ENCODE measurements around the gene PLXNA2. TPM values are rescaled to one million over a fixed set of nuclear protein-coding genes. Genes with fewer than 3 reads are reported as not detected.

Gene PLXNA2
- total and polyA plus RNA-seq, 7 donors: 4.4 to 33.6 (median 20.8) TPM

DNA sequence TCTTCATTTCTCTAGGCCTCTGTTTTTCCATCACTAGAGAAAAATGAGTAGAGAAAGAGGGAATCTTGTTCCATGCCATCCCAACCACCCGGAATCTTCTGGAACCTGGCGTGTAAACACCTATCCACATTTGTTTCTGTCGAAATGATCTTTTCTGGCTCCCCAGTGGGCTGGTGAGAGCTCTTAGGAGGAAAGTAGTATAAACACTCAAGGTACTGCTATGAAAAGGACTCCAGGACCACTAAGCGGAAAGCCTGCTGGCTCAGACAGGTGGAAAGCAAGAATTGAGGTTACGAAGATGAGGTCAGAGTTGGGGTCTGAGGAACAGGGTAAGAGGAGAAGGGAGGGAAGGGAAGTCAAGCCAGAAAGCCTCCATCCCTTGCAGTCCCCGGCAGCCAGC, 90.8 kb downstream of the PLXNA2 start:
- intact Hi-C loops (cut with DNase I): loop anchor here in 1 of 2 donors (5.0 kb wide), 1 partner anchor 69 kb away; no protein-coding TSS in a partner anchor
- ATAC-seq (no peak), DNase-seq (no peak)
- Histone ChIP-seq H3K9me3 (no peaks in the 10 kb centered on the region), H3K4me3 (no peak overlapping the region), H3K27me3 (ENCODE audit: insufficient read depth in 3 of 3, low read length in 2 of 3) (no peaks in the 10 kb centered on the region), H3K36me3 (ENCODE audit: insufficient read depth in 1 of 2, low read depth in 1 of 2) (no peaks in the 10 kb centered on the region), H3K27ac (peak overlapping the region; percentile 16), H3K4me1 (peaks cover 89% of the 10 kb centered on the region)
- WGBS, 3 donors: 91 to 98% (median 95%) methylated on average over 6 of the region's 6 CpGs
- TF ChIP-seq, protein P1, sequence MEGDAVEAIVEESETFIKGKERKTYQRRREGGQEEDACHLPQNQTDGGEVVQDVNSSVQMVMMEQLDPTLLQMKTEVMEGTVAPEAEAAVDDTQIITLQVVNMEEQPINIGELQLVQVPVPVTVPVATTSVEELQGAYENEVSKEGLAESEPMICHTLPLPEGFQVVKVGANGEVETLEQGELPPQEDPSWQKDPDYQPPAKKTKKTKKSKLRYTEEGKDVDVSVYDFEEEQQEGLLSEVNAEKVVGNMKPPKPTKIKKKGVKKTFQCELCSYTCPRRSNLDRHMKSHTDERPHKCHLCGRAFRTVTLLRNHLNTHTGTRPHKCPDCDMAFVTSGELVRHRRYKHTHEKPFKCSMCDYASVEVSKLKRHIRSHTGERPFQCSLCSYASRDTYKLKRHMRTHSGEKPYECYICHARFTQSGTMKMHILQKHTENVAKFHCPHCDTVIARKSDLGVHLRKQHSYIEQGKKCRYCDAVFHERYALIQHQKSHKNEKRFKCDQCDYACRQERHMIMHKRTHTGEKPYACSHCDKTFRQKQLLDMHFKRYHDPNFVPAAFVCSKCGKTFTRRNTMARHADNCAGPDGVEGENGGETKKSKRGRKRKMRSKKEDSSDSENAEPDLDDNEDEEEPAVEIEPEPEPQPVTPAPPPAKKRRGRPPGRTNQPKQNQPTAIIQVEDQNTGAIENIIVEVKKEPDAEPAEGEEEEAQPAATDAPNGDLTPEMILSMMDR (IDR thresholded peaks at IDR 0.05): no peak

DNA sequence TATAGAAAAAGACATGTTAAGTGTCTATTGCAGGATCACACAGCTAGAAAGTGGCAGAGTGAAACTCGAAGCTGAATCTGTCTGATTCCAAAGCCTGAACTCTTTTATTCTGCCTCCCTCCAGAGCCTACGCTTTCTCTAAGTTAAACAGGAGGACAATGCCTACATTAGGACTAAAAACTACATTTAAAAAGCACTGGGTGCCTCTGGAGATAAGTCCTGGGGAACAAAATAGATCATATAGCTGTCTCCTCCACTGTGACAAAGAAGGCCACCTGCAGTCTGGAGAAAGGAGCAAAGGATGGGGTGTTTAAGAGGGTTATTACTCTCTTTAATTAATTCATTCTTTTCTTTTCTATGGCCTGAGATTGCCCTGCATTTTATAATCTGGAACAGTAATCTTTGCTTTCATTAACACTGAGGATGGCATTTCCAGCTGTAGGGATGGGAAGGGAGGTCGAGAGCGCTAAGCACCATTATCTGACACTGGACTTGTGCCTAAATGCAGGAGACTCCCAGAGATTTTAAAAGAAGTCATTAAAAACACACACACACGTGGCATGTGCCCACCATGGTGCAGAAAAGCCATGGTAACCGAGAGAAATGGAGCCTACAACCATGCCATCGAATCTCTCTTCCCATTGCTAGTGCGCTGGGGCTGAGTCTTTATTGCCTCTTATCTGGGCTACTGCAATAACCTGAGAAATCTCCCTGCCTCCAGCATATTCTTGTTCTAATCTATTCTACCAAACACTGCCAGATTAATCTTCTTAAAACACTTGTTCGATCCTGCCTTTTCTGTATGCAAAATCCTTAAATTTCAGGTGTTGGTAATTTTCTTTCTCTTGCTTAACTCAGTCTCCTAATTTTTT, 92.2 kb downstream of the PLXNA2 start:
- Histone ChIP-seq H3K27me3 (ENCODE audit: insufficient read depth in 3 of 3, low read length in 2 of 3) (no peaks in the 10 kb centered on the region), H3K4me1 (peaks cover 83% of the 10 kb centered on the region), H3K36me3 (ENCODE audit: insufficient read depth in 1 of 2, low read depth in 1 of 2) (no peaks in the 10 kb centered on the region), H3K9me3 (no peaks in the 10 kb centered on the region), H3K4me3 (no peak overlapping the region), H3K27ac (no peak overlapping the region)
- WGBS, 3 donors: 69 to 77% (median 75%) methylated on average over 9 of the region's 9 CpGs
- DNase-seq: no peak
- no peak for ATAC-seq
- intact Hi-C loops (cut with DNase I): loop anchor here in 1 of 2 donors (5.0 kb wide), 1 partner anchor 70 kb away; no protein-coding TSS in a partner anchor
- TF ChIP-seq, protein P1 (IDR thresholded peaks at IDR 0.05): no peak

DNA sequence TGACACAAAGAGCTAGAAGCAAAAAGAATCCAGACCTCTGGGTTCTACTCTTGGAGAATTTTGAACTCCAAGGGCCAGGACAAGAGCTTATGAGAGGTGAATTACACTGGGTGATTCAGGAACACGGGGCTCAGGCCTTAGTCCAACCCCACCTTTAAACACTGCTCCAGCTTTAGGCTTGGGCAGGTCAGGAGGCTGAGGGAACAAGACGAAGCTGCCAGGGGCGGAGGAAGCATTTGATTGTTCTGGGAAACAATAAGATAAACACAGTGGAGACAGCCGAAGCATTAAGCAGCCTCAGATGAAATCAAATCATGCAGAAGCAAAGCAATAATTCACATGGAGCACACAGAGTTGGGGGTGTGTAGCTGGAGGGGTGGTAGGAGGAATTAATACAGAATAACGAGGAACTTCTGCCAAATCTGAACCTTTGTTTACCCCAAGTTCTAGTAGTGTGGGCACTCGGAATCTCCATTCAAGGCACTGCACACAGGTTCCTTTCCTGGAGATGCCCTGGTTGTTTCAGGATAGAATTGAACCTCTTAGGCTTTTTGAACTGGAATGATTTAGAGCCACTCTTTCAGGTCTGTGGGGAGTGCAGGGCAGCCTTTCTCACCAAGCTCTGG, 93.2 kb downstream of the PLXNA2 start:
- Histone ChIP-seq H3K27ac (no peak overlapping the region), H3K27me3 (ENCODE audit: insufficient read depth in 3 of 3, low read length in 2 of 3) (no peaks in the 10 kb centered on the region), H3K36me3 (ENCODE audit: insufficient read depth in 1 of 2, low read depth in 1 of 2) (no peaks in the 10 kb centered on the region), H3K4me3 (no peak overlapping the region), H3K4me1 (peaks cover 84% of the 10 kb centered on the region), H3K9me3 (no peaks in the 10 kb centered on the region)
- DNase-seq (no peak), ATAC-seq (no peak)
- TF ChIP-seq, protein P1 (IDR thresholded peaks at IDR 0.05): no peak
- intact Hi-C loops (cut with DNase I): loop anchor here in 1 of 2 donors (5.0 kb wide), 1 partner anchor 71 kb away; no protein-coding TSS in a partner anchor
- WGBS, 3 donors: 68 to 76% (median 75%) methylated on average over 6 of the region's 6 CpGs

DNA sequence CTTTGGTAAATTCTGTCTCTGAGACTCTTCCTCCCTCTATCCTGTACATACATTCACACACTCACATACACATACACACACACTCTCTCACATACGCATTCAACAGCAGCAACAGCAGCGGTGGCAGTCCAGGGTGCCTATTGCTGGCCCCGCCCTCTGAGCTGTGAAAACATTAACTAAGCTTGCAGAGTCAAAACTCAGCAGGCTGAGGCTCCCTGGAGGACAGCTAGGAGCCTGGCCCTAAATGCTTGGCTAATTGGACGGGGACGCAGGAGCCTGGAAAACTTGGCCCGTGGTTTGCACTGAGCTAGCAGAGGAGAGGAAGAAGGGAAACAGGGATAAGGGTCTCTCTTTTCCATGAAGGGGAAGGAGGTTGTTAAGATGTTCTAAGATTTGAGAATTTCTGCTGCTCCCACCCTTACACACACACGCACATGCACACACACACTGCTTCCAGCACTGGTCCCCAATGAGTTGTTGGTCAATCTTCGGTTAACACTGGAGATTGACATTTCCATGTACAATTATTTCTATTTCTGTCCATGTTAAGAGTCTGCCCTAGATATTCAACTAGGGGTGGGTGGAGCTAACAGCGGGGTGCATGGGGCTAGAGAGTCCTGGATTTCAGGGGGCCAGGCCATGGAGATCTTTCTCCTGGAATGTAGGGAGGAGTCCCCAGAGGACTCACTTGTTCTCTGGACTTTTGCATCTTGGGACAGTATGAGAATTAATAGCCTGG, 94.2 kb downstream of the PLXNA2 start:
- DNase-seq: no peak
- Histone ChIP-seq H3K27me3 (ENCODE audit: insufficient read depth in 3 of 3, low read length in 2 of 3) (no peaks in the 10 kb centered on the region), H3K4me3 (no peak overlapping the region), H3K36me3 (ENCODE audit: insufficient read depth in 1 of 2, low read depth in 1 of 2) (no peaks in the 10 kb centered on the region), H3K27ac (no peak overlapping the region), H3K4me1 (peaks cover 85% of the 10 kb centered on the region), H3K9me3 (no peaks in the 10 kb centered on the region)
- 40 to 69% (median 49%) methylated on average over 9 of the region's 9 CpGs for WGBS, 3 donors
- no peak for ATAC-seq
- intact Hi-C loops (cut with DNase I): loop anchor here in 1 of 2 donors (5.0 kb wide), 1 partner anchor 72 kb away; no protein-coding TSS in a partner anchor
- TF ChIP-seq, protein P1 (IDR thresholded peaks at IDR 0.05): no peak

Measured in psoas muscle (tissue), 8 donors.